OCI-LY7 (cell line): ENCODE results near the gene SYNCRIP.

Experiments used
- EZH2phosphoT487 ChIP-seq: fragments of 200-600 bp; sonication (generic); IDR thresholded peaks from 2 replicates; pipeline ENCODE4 v1.6.1; 2018; ENCODE audit warnings: low read depth, borderline replicate concordance, mild to moderate bottlenecking, mixed run types, antibody characterized with exemption, low read length, moderate library complexity, mixed read lengths
- TF ChIP-seq, protein P1 (sequence below): fragments of 200-600 bp; sonication (generic); conservative IDR thresholded peaks from 2 replicates; pipeline ENCODE4 v1.5.1; 2014; ENCODE audit warnings: mild to moderate bottlenecking, antibody characterized with exemption, low read length, moderate library complexity, mixed read lengths

DNA sequence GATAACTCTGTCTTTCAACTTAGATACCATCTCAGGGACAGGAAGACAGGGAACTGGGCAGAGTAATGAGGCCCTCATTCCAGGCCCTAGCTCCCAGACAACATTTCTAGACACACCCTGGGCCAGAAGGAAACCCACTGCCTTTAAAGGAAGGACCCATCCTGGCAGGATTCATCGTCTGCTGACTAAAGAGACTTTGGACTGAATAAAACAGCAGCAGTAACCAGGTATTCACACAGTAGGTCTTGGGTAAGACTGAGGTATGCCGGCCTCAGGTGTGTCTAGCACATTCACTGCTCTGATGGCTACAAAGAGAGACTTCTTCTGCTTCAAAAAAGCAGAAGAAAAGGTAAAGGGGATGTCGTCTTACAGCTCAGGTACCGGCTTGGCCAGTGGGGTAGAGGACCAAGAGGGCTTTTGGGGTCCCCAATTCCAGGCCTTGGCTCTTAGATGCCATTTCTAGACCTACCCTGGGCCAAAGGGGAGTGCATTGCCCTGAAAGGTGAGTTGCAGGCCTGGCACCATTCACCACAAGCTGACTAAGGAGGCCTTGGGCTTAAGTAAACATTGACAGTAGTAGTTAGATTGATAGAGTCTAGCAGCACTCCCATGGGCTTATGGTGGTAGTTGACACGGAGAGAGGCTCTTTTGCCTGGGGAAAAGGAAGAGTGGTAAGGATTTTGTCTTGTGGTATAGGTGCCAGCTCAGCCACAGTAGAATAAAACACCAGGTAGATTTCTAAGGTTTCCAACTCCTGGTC lies 62.4 kb downstream of the SYNCRIP start:
- TF ChIP-seq, protein P1, sequence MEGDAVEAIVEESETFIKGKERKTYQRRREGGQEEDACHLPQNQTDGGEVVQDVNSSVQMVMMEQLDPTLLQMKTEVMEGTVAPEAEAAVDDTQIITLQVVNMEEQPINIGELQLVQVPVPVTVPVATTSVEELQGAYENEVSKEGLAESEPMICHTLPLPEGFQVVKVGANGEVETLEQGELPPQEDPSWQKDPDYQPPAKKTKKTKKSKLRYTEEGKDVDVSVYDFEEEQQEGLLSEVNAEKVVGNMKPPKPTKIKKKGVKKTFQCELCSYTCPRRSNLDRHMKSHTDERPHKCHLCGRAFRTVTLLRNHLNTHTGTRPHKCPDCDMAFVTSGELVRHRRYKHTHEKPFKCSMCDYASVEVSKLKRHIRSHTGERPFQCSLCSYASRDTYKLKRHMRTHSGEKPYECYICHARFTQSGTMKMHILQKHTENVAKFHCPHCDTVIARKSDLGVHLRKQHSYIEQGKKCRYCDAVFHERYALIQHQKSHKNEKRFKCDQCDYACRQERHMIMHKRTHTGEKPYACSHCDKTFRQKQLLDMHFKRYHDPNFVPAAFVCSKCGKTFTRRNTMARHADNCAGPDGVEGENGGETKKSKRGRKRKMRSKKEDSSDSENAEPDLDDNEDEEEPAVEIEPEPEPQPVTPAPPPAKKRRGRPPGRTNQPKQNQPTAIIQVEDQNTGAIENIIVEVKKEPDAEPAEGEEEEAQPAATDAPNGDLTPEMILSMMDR: no peak
- TF ChIP-seq EZH2phosphoT487: no peak
